ENCODE results near the gene AWAT2.

The AWAT2 gene

GRCh38 chrX:70016513-70016912 is 33.2 kb downstream of the AWAT2 start:
- no peak overlapping the region for H3K9ac ChIP-seq
- TF ChIP-seq CTCF (conservative IDR thresholded peaks at IDR 0.05; ENCODE audit: low read depth, low read length), result no peak
- peak overlapping the region; percentile 5; the same call in 1 of the 2 replicates for H3K4me2 ChIP-seq
- H3K27me3 ChIP-seq (ENCODE audit: insufficient read depth, low read depth), result no peaks in the 10 kb centered on the region
- no peak overlapping the region for H3K27ac ChIP-seq
- no peaks in the 10 kb centered on the region for H4K20me1 ChIP-seq (ENCODE audit: insufficient read depth)
- no peaks in the 10 kb centered on the region for H3K36me3 ChIP-seq (ENCODE audit: insufficient read depth)
- H2AFZ ChIP-seq (ENCODE audit: low read depth), result no peak overlapping the region
- H3K79me2 ChIP-seq (ENCODE audit: insufficient read depth, low read depth), result no peaks in the 10 kb centered on the region
- H3K4me1 ChIP-seq (ENCODE audit: low read depth, poor library complexity, severe bottlenecking), result peaks cover 11% of the 10 kb centered on the region
- H3K4me3 ChIP-seq (IDR thresholded peaks at IDR 0.05; ENCODE audit: insufficient read depth, low read depth, low read length), result no peak overlapping the region

GRCh38 chrX:70013466-70014381 is 36.0 kb downstream of the AWAT2 start:
- H2AFZ ChIP-seq (ENCODE audit: low read depth), result no peak overlapping the region
- H3K4me3 ChIP-seq (IDR thresholded peaks at IDR 0.05; ENCODE audit: insufficient read depth, low read depth, low read length), result no peak overlapping the region
- no peaks in the 10 kb centered on the region for H4K20me1 ChIP-seq (ENCODE audit: insufficient read depth)
- H3K36me3 ChIP-seq (ENCODE audit: insufficient read depth), result no peaks in the 10 kb centered on the region
- H3K79me2 ChIP-seq (ENCODE audit: insufficient read depth, low read depth), result no peaks in the 10 kb centered on the region
- H3K9ac ChIP-seq, result no peak overlapping the region
- peaks cover 11% of the 10 kb centered on the region for H3K4me1 ChIP-seq (ENCODE audit: low read depth, poor library complexity, severe bottlenecking)
- no peak overlapping the region for H3K27ac ChIP-seq
- H3K4me2 ChIP-seq, result no peak overlapping the region
- TF ChIP-seq CTCF (conservative IDR thresholded peaks at IDR 0.05; ENCODE audit: low read depth, low read length), result no peak
- H3K27me3 ChIP-seq (ENCODE audit: insufficient read depth, low read depth), result no peaks in the 10 kb centered on the region

- Histone ChIP-seq H3K9ac (no peak overlapping the region), H3K27me3 (ENCODE audit: insufficient read depth, low read depth) (no peaks in the 10 kb centered on the region), H3K4me3 (IDR thresholded peaks at IDR 0.05; ENCODE audit: insufficient read depth, low read depth, low read length) (no peak overlapping the region), H3K79me2 (ENCODE audit: insufficient read depth, low read depth) (no peaks in the 10 kb centered on the region), H2AFZ (ENCODE audit: low read depth) (no peak overlapping the region), H3K4me2 (no peak overlapping the region), H3K27ac (no peak overlapping the region), H3K4me1 (ENCODE audit: low read depth, poor library complexity, severe bottlenecking) (peaks cover 11% of the 10 kb centered on the region), H4K20me1 (ENCODE audit: insufficient read depth) (no peaks in the 10 kb centered on the region), H3K36me3 (ENCODE audit: insufficient read depth) (no peaks in the 10 kb centered on the region)
- no peak for TF ChIP-seq CTCF (conservative IDR thresholded peaks at IDR 0.05; ENCODE audit: low read depth, low read length)
Measured at GRCh38 chrX:70012756-70013155, 37.0 kb downstream of the AWAT2 start.

GRCh38 chrX:70009970-70010369 is 39.8 kb downstream of the AWAT2 start:
- Histone ChIP-seq H3K79me2 (ENCODE audit: insufficient read depth, low read depth) (no peaks in the 10 kb centered on the region), H2AFZ (ENCODE audit: low read depth) (no peak overlapping the region)

More at GRCh38 chrX:70009970-70010369, 39.8 kb downstream of the AWAT2 start:
- Histone ChIP-seq H3K36me3 (ENCODE audit: insufficient read depth) (no peaks in the 10 kb centered on the region), H3K4me3 (IDR thresholded peaks at IDR 0.05; ENCODE audit: insufficient read depth, low read depth, low read length) (no peak overlapping the region), H3K4me1 (ENCODE audit: low read depth, poor library complexity, severe bottlenecking) (no peaks in the 10 kb centered on the region), H3K27ac (no peak overlapping the region), H3K4me2 (no peak overlapping the region), H3K27me3 (ENCODE audit: insufficient read depth, low read depth) (no peaks in the 10 kb centered on the region), H4K20me1 (ENCODE audit: insufficient read depth) (no peaks in the 10 kb centered on the region), H3K9ac (no peak overlapping the region)
- TF ChIP-seq CTCF (conservative IDR thresholded peaks at IDR 0.05; ENCODE audit: low read depth, low read length), result no peak

Measured in KMS-11 (cell line).